ENCODE results near the gene TGFB1I1.
"Not testable (repeated sequence)": the region's sequence is repeated elsewhere in the genome, so short reads cannot be mapped to it uniquely, and the experiment has no call there.

Gene TGFB1I1

DNA sequence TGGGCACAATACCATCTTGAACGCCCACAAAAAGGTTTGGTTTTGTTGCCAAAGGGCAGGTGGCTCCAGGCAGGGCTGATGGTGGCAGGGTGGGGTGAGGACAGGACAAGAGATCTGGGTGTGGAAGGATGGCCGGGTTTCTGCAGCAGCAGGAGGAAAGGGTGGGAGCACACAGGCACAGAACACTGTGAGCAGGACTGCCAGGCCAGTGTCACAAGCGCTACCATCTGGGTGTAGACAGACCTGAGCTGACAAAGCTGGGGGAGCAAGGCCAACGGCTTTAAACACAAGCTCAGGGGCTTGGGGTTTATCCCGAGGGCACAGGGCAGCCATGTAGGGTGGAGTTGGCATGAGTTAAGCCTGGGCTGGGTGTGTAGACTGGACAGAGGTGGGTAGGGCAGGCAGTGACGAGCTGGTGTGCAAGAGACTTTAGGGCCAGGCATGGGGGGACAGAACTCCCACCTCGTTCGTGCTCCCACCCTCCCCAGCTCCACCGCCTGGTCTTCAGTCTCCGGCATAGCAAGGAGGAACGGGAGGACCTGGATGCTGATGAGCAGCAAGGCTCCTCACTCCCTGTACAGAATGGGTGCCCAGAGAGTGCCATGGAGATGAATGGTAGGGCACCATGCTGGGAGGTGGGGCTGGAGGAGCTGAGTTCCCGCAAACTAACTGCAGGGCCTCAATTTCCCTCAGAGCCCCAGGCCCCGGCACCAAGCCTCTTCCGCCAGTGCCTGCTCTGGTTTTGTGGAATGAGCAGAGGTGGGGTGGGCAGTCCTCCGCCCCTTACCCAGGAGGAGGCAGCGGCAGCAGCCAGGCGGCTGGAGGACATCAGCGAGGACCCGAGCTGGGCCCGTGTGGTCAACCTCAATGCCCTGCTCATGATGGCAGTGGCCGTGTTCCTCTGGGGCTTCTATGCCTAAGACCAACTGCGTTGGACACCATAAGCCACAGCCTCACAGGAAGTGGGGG is 17.9 kb downstream of the TGFB1I1 start:
- WGBS, 2 experiments (ENCODE audit: insufficient coverage in 2 of 2): 92 to 96% methylated on average over 16 to 19 of the region's 22 CpGs
- peaks cover 26% of the 10 kb centered on the region for H3K36me3 ChIP-seq (ENCODE audit: control insufficient read depth, insufficient read depth, low read length)
- no peak overlapping the region for H3K27ac ChIP-seq (ENCODE audit: low read depth, low read length, severe bottlenecking)
- H3K4me1 ChIP-seq (ENCODE audit: control insufficient read depth, insufficient read depth, low read length, poor library complexity, severe bottlenecking): peaks cover 4% of the 10 kb centered on the region
- H3K9me3 ChIP-seq (ENCODE audit: control insufficient read depth, low read length): no peaks in the 10 kb centered on the region
- no peak overlapping the region for H3K4me3 ChIP-seq (ENCODE audit: extremely low read depth, insufficient read depth, low read length, poor library complexity, severe bottlenecking)

DNA sequence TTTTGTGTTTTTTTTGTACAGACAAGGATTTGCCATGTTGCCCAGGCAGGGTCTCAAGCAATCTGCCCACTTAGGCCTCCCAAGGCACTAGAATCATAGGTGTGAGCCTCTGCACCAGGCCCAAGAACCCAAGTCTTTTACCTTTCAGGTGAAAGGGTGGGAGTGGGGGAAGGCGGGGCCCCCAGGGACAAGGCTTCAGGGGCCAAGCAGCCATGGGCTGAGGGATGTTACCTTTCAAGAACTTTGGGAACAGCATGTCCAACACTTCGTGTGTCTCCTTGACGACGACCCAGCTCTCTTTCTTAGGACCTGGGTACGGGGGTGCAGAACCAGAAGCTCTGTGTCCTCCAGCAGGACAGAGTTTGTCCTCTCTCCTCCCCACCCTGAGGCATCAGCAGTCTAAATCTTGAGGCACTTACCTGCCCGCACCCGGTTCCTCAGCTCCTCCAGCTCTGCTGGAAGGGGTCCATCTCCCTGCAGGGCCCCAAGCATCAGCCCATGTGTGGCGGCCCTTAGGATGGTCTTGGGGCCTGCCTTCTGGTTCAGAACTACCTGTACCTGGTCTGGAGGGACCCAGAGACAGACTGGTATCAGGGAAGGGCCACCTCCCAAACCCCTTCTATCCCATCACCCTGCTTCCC is 19.9 kb downstream of the TGFB1I1 start:
- Histone ChIP-seq H3K27ac (ENCODE audit: low read depth, low read length, severe bottlenecking) (no peak overlapping the region), H3K4me3 (ENCODE audit: extremely low read depth, insufficient read depth, low read length, poor library complexity, severe bottlenecking) (no peak overlapping the region), H3K36me3 (ENCODE audit: control insufficient read depth, insufficient read depth, low read length) (peaks cover 41% of the 10 kb centered on the region), H3K9me3 (ENCODE audit: control insufficient read depth, low read length) (no peaks in the 10 kb centered on the region), H3K4me1 (ENCODE audit: control insufficient read depth, insufficient read depth, low read length, poor library complexity, severe bottlenecking) (peaks cover 4% of the 10 kb centered on the region)
- WGBS, 2 experiments (ENCODE audit: insufficient coverage in 2 of 2): 95 to 97% methylated on average over 8 of the region's 8 CpGs

DNA sequence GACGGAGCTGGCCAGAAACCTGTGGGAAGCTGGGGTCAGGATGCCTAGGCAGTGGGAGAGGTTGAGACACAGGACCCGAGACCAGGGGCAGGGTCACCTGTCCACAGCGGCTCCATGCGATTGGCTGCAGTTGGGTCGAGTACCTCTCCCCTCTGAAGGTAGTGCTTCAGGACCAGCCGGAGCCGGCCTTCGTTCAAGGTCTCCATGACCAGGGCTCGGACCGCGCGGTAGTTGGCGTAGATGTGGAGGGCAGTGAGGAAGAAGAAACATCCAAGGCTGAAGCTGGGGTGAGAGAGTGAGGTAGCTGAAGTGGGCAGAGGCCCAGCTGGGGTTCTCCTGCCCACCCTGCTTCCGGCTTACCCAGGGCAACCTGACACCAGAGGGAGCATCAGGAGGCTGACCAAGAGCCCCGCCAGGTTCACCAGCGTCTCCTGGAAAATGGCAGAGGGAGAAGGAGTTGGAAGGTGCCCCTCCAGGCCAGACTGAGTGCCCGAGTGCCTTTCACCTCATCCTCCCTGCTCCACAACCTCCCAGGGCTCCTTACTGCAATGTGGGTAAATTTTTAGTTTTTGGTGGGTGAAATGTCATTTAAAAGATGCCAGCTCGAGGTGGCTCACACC is 21.7 kb downstream of the TGFB1I1 start:
- WGBS, 2 experiments (ENCODE audit: insufficient coverage in 2 of 2): 91 to 92% methylated on average over 6 to 17 of the region's 18 CpGs
- Histone ChIP-seq H3K4me1 (ENCODE audit: control insufficient read depth, insufficient read depth, low read length, poor library complexity, severe bottlenecking) (no peaks in the 10 kb centered on the region), H3K36me3 (ENCODE audit: control insufficient read depth, insufficient read depth, low read length) (peaks cover 58% of the 10 kb centered on the region), H3K4me3 (ENCODE audit: extremely low read depth, insufficient read depth, low read length, poor library complexity, severe bottlenecking) (no peak overlapping the region), H3K9me3 (ENCODE audit: control insufficient read depth, low read length) (no peaks in the 10 kb centered on the region), H3K27ac (ENCODE audit: low read depth, low read length, severe bottlenecking) (no peak overlapping the region)

DNA sequence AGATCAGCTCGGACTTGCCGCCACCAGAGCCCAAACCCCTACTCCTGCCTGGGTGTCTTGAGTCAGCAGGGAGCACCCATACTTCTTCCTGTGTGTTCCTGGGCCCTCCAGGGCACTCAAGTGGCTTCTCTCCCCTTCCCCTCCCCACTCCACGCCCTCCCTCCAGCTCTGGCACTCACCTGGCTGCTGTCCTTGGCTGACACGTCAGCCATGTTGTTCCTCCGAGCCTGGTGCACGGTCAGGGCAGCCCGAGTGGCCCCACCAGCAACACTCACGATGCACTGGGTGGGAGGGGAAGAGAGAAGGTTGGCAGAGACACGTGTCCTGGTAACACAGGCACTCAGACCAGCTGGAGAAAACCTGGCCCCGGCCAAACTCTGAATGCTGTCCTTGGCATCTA is 24.7 kb downstream of the TGFB1I1 start:
- WGBS, 2 experiments (ENCODE audit: insufficient coverage in 2 of 2): 87 to 94% methylated on average over 7 to 8 of the region's 10 CpGs
- no peaks in the 10 kb centered on the region for H3K9me3 ChIP-seq (ENCODE audit: control insufficient read depth, low read length)
- no peak overlapping the region for H3K4me3 ChIP-seq (ENCODE audit: extremely low read depth, insufficient read depth, low read length, poor library complexity, severe bottlenecking)
- H3K36me3 ChIP-seq (ENCODE audit: control insufficient read depth, insufficient read depth, low read length): peaks cover 71% of the 10 kb centered on the region
- no peak overlapping the region for H3K27ac ChIP-seq (ENCODE audit: low read depth, low read length, severe bottlenecking)
- H3K4me1 ChIP-seq (ENCODE audit: control insufficient read depth, insufficient read depth, low read length, poor library complexity, severe bottlenecking): no peaks in the 10 kb centered on the region

DNA sequence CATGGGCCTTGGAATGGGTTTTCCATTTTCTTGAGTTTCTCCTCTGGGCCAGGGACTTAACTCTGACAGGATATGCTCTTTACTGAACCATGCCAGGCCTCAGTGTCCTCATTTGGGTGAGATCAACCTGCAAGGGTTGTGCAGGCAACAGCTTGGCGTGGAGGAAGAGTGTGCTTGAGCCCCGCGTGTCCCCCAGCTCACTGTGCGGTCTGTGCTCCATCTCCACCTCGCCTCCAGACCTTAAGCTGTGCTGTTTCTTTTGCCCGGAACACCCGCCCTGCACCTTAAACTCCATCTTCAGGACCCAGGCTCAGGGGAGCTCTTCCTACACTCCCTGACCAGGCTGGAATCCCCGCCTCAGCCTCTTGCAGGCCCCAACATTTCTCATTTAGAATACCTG is 26.5 kb downstream of the TGFB1I1 start:
- H3K36me3 ChIP-seq (ENCODE audit: control insufficient read depth, insufficient read depth, low read length): peaks cover 60% of the 10 kb centered on the region
- no peaks in the 10 kb centered on the region for H3K4me1 ChIP-seq (ENCODE audit: control insufficient read depth, insufficient read depth, low read length, poor library complexity, severe bottlenecking)
- H3K27ac ChIP-seq (ENCODE audit: low read depth, low read length, severe bottlenecking): no peak overlapping the region
- no peak overlapping the region for H3K4me3 ChIP-seq (ENCODE audit: extremely low read depth, insufficient read depth, low read length, poor library complexity, severe bottlenecking)
- WGBS, 2 experiments (ENCODE audit: insufficient coverage in 2 of 2): 89 to 93% methylated on average over 6 to 7 of the region's 8 CpGs
- no peaks in the 10 kb centered on the region for H3K9me3 ChIP-seq (ENCODE audit: control insufficient read depth, low read length)

DNA sequence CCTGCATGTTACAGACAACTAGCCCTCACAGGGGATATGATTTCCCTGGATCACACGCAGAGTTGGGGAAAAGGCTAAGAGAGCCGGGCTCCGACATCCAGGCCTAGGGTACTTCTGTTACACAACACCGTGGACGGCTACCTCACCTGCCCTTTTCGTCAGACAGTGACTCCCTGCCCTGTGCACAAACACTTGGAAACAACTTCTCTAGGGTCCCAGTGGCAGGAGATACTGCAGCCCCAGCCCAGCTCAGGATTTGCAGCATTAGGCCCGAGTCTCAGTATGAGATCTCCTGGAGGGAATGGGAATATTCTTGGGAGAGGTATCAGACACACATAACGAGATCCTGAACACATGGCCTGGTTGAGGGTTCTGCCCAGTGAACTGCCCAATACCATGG is 28.0 kb downstream of the TGFB1I1 start:
- Histone ChIP-seq H3K36me3 (ENCODE audit: control insufficient read depth, insufficient read depth, low read length) (peaks cover 55% of the 10 kb centered on the region), H3K4me3 (ENCODE audit: extremely low read depth, insufficient read depth, low read length, poor library complexity, severe bottlenecking) (no peak overlapping the region), H3K4me1 (ENCODE audit: control insufficient read depth, insufficient read depth, low read length, poor library complexity, severe bottlenecking) (no peaks in the 10 kb centered on the region), H3K9me3 (ENCODE audit: control insufficient read depth, low read length) (no peaks in the 10 kb centered on the region), H3K27ac (ENCODE audit: low read depth, low read length, severe bottlenecking) (no peak overlapping the region)
- WGBS, 2 experiments (ENCODE audit: insufficient coverage in 2 of 2): 93 to 97% methylated on average over 7 to 8 of the region's 8 CpGs

DNA sequence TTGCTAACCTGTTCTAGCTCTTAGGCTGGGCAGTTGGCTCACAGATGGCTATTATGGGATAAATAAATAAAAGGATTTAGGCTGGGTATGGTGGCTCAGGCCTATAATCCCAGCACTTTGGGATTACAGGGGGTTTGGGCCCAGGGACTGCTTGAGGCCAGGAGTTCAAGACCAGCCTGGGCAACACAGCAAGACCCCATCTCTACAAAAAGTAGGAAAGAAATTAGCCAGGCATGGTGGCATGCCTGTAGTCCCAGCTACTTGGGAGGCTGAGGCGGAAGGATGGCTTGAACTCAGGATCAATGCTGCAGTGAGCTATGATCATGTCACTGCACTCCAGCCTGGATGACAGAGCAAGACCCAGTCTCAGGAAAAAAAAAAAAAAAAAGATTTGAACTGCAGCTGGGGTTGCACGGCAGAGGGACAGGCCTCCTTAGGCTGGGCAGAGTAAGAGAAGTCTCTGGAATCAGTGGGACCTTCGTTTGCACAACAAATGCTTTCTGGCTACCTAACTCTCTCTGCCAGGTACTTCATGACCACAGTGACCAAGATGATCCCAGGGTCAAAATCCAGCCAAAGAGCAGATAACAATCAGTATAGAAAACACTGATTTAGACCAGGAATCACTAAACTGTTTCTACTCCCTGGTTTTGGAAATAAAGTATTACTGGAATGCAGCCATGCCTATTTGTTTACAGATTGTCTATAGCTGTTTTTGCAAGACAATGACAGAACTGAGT is 29.4 kb downstream of the TGFB1I1 start:
- no peaks in the 10 kb centered on the region for H3K9me3 ChIP-seq (ENCODE audit: control insufficient read depth, low read length)

DNA sequence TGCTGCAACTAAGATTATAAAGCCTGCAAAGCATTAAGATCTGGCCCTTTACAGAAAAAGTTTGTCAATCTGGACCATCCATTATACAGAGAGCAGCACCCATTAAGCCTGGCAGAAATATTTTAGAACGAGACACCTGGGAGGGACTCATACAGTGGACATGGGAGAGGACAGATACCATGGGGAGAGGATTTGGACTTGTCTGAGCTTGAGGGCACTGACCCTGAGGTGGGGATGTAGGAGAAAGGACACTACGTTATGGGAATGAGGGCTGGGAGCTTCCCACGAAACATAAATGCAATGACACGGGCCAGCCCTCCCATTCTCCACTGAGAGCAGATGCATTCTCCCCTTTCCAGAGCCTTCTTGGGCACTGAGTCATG is 30.0 kb downstream of the TGFB1I1 start:
- Histone ChIP-seq H3K4me3 (ENCODE audit: extremely low read depth, insufficient read depth, low read length, poor library complexity, severe bottlenecking) (no peak overlapping the region), H3K27ac (ENCODE audit: low read depth, low read length, severe bottlenecking) (no peak overlapping the region), H3K4me1 (ENCODE audit: control insufficient read depth, insufficient read depth, low read length, poor library complexity, severe bottlenecking) (peaks cover 2% of the 10 kb centered on the region), H3K36me3 (ENCODE audit: control insufficient read depth, insufficient read depth, low read length) (peaks cover 60% of the 10 kb centered on the region), H3K9me3 (ENCODE audit: control insufficient read depth, low read length) (no peaks in the 10 kb centered on the region)
- 78 to 90% methylated on average over 3 to 4 of the region's 4 CpGs for WGBS, 2 experiments (ENCODE audit: insufficient coverage in 2 of 2)

More for the DNA sequence above, 29.4 kb downstream of the TGFB1I1 start:
- Histone ChIP-seq H3K4me3 (ENCODE audit: extremely low read depth, insufficient read depth, low read length, poor library complexity, severe bottlenecking) (no peak overlapping the region), H3K27ac (ENCODE audit: low read depth, low read length, severe bottlenecking) (no peak overlapping the region), H3K36me3 (ENCODE audit: control insufficient read depth, insufficient read depth, low read length) (peaks cover 60% of the 10 kb centered on the region), H3K4me1 (ENCODE audit: control insufficient read depth, insufficient read depth, low read length, poor library complexity, severe bottlenecking) (no peaks in the 10 kb centered on the region)
- 66 to 75% methylated on average over 2 to 3 of the region's 3 CpGs for WGBS, 2 experiments (ENCODE audit: insufficient coverage in 2 of 2)

DNA sequence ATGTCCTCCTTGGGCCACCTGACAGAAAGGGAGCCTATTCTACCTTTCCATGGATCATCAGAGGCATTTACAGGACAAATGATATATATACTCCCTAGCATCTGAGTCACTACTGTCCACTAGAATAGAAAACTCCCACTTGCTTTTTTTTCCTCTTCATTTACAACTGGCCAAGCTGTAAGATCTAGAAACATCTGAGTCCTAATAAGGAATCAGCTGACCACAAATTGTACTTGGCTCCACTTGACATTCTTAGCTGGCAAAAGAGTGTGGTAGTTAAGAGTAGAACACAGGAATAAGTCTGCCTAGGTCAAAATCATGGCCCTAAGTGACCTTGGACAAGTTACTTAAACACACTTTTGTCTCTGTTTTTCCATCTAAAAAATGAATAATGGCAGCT is 31.0 kb downstream of the TGFB1I1 start:
- peaks cover 49% of the 10 kb centered on the region for H3K36me3 ChIP-seq (ENCODE audit: control insufficient read depth, insufficient read depth, low read length)

DNA sequence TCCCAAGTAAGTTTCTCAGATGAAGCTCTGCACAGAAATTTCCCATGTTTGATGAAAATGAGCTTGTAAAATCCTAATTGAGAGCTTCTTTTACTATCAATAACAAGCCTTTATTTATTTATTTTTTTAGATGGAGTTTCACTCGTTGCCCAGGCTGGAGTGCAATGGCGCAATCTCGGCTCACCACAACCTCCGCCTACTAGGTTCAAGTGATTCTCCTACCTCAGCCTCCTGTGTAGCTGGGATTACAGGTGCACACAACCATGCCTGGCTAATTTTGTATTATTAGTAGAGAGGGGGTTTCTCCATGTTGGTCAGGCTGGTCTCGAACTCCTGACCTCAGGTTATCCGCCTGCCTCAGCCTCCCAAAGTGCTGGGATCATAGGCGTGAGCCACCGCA is 31.6 kb downstream of the TGFB1I1 start:
- H3K27ac ChIP-seq (ENCODE audit: low read depth, low read length, severe bottlenecking); H3K4me3 ChIP-seq (ENCODE audit: extremely low read depth, insufficient read depth, low read length, poor library complexity, severe bottlenecking); H3K9me3 ChIP-seq (ENCODE audit: control insufficient read depth, low read length); H3K4me1 ChIP-seq (ENCODE audit: control insufficient read depth, insufficient read depth, low read length, poor library complexity, severe bottlenecking): not testable (repeated sequence)
- H3K36me3 ChIP-seq (ENCODE audit: control insufficient read depth, insufficient read depth, low read length): peaks cover 44% of the 10 kb centered on the region
- WGBS, 2 experiments (ENCODE audit: insufficient coverage in 2 of 2): 93% methylated on average over 6 of the region's 8 CpGs

More for the DNA sequence above, 31.0 kb downstream of the TGFB1I1 start:
- Histone ChIP-seq H3K4me3 (ENCODE audit: extremely low read depth, insufficient read depth, low read length, poor library complexity, severe bottlenecking) (no peak overlapping the region), H3K9me3 (ENCODE audit: control insufficient read depth, low read length) (no peaks in the 10 kb centered on the region), H3K4me1 (ENCODE audit: control insufficient read depth, insufficient read depth, low read length, poor library complexity, severe bottlenecking) (peaks cover 6% of the 10 kb centered on the region), H3K27ac (ENCODE audit: low read depth, low read length, severe bottlenecking) (no peak overlapping the region)

Data from mesodermal cell (in vitro differentiated cells).